NCI-H446 treated with DMSO at 0.1 percent for 48 hours (cell line): ENCODE data around the gene KCNH1.
A peak's percentile ranks its signal among the peaks of the same experiment; 100 is the strongest.

Source experiments
- DNase-seq: peaks from one replicate; lab custom pipeline; 2025; lab: John Stamatoyannopoulos, UW

KCNH1 gene

GRCh38 chr1:211133836-211134669 is at the start of gene KCNH1:
TSS of gene KCNH1 (minus strand) at chr1:211134148. CDS start at chr1:211133945, 203 bp downstream.
- peak; percentile 67 for DNase-seq

GRCh38 chr1:211182746-211183145 is 48.8 kb upstream of the KCNH1 start:
- DNase-seq = no peak

GRCh38 chr1:211174375-211174774 is 40.4 kb upstream of the KCNH1 start:
- DNase-seq = no peak

- no peak for DNase-seq
Measured at GRCh38 chr1:211172657-211173056, 38.7 kb upstream of the KCNH1 start.

- DNase-seq = no peak
Measured at GRCh38 chr1:211169353-211169752, 35.4 kb upstream of the KCNH1 start.

- DNase-seq = no peak
Measured at GRCh38 chr1:211158866-211159265, 24.9 kb upstream of the KCNH1 start.

GRCh38 chr1:211155040-211155439 is 21.1 kb upstream of the KCNH1 start:
- DNase-seq = no peak

- DNase-seq = no peak
Measured at GRCh38 chr1:211153932-211154331, 20.0 kb upstream of the KCNH1 start.

GRCh38 chr1:211148366-211148765 is 14.4 kb upstream of the KCNH1 start:
- no peak for DNase-seq

GRCh38 chr1:211145944-211146343 is 12.0 kb upstream of the KCNH1 start:
- DNase-seq = no peak

GRCh38 chr1:211135342-211135950 is 1.5 kb upstream of the KCNH1 start:
- peak; percentile 44 for DNase-seq

GRCh38 chr1:211133393-211133835 is 534 bp downstream of the KCNH1 start:
- no peak for DNase-seq

- DNase-seq = no peak
Measured at GRCh38 chr1:211132721-211133392, 1.1 kb downstream of the KCNH1 start.

GRCh38 chr1:211129776-211130175 is 4.2 kb downstream of the KCNH1 start:
- no peak for DNase-seq

GRCh38 chr1:211127166-211127565 is 6.8 kb downstream of the KCNH1 start:
- no peak for DNase-seq

- no peak for DNase-seq
Measured at GRCh38 chr1:211126622-211127021, 7.3 kb downstream of the KCNH1 start.

- no peak for DNase-seq
Measured at GRCh38 chr1:211118407-211119102, 15.4 kb downstream of the KCNH1 start.

- DNase-seq = no peak
Measured at GRCh38 chr1:211114446-211114845, 19.5 kb downstream of the KCNH1 start.

- no peak for DNase-seq
Measured at GRCh38 chr1:211113566-211113965, 20.4 kb downstream of the KCNH1 start.

- no peak for DNase-seq
Measured at GRCh38 chr1:211111351-211111750, 22.6 kb downstream of the KCNH1 start.

- DNase-seq = no peak
Measured at GRCh38 chr1:211101481-211101880, 32.5 kb downstream of the KCNH1 start.

- DNase-seq = no peak
Measured at GRCh38 chr1:211099393-211099792, 34.6 kb downstream of the KCNH1 start.
